SIG-M5 treated with dmso at 0.1 percent for 504 hours (cell line): Measurements from ENCODE around the gene LMF2.

Experiments
- DNase-seq: peaks from one replicate; lab custom pipeline; 2025; ENCODE audit not compliant: unreplicated experiment; lab: John Stamatoyannopoulos, UW

LMF2 gene

GRCh38 chr22:50505276-50505775 lies 2.2 kb downstream of the LMF2 start:
- no peak for DNase-seq

GRCh38 chr22:50504369-50505211 lies 2.9 kb downstream of the LMF2 start:
- no peak for DNase-seq

- no peak for DNase-seq
Measured at GRCh38 chr22:50503475-50504145, 3.9 kb downstream of the LMF2 start.

GRCh38 chr22:50502628-50503474 lies 4.7 kb downstream of the LMF2 start:
- no peak for DNase-seq

- no peak for DNase-seq
Measured at GRCh38 chr22:50502096-50502495, 5.4 kb downstream of the LMF2 start.

DNA sequence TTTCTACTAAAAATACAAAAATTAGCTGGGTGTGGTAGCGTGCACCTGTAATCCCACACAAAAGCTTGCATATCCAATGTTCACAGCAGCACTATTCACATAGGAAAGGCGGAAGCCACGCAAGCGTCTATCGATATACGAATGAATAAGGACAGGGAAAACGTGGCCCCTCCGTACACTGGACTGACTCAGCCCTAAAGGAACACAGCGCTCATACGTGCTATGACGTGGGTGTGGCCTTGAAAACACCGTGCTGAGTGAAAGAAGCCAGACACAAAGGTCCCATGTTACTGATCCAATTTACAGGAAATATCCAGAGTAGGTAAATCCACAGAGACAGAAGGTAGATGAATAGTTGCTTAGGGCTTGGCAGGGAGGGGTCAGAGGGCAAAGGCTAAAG lies 7.0 kb downstream of the LMF2 start:
- DNase-seq, result no peak

DNA sequence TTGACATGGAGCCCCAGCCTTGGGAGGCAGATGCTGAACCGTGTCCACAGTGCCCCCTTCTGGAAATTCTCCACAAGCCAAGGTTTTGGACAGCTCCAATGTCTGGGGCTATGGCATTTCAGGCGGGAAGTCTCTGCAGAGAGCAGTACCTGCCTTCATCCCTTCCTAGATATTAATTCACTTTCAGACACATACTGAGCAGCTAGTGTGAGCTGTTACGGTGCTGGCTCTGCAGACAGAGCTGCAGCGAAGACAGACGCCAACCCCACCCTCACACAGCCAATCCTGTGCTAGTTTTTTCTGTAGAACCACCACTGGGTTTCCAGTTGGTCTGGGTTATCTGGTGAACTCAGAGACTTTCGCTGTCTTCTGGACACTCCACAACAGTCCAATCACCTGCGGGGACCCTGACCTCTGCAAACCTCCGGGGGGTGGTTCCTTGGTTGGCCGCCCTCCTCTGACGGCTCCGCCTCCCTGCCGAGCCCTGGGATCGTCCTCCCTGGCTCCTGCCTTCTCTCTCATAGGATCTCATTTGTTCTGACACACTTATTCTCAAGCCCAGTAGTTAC lies 9.1 kb downstream of the LMF2 start:
- peak; percentile 64 for DNase-seq

GRCh38 chr22:50497093-50497492 lies 10.4 kb downstream of the LMF2 start:
- DNase-seq, result no peak

GRCh38 chr22:50490531-50491308 lies 16.8 kb downstream of the LMF2 start:
- no peak for DNase-seq

DNA sequence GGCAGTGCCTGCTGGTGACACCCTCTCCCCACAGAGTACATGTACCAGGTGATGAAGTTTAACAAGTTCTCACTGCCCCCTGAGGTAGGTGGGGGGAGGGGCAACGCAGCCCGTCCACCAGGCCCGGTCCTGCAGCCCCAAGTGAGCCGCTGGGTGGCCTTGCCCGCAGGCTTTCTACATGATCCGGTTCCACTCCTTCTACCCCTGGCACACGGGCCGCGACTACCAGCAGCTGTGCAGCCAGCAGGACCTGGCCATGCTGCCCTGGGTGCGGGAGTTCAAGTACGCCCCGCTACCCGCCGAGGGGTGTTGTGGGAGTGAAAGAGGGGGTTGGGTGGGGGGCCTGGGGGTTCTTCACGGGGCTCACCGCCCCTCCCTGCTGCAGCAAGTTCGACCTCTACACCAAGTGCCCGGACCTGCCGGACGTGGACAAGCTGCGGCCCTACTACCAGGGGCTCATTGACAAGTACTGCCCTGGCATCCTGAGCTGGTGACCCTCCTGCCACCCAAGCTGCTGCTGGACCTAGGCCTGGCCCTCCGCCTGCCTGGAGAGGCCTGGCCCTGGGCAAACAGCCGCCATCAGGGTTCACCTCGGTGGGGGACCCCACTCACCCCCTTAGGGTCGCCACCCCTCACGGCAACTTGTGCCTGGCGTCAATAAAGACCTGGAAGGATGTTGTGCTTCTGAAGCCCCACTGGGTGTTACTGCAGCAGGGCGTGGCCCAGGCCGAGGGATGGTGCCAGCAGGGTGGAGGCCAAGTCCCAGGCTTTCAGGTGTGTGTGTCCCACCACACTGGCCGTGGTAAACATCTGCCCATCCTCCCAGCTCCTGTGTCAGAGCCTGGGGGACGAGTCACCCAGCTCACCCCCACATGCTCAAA lies 17.9 kb downstream of the LMF2 start:
- DNase-seq, result no peak

- no peak for DNase-seq
Measured at GRCh38 chr22:50488886-50489285, 18.6 kb downstream of the LMF2 start.

DNA sequence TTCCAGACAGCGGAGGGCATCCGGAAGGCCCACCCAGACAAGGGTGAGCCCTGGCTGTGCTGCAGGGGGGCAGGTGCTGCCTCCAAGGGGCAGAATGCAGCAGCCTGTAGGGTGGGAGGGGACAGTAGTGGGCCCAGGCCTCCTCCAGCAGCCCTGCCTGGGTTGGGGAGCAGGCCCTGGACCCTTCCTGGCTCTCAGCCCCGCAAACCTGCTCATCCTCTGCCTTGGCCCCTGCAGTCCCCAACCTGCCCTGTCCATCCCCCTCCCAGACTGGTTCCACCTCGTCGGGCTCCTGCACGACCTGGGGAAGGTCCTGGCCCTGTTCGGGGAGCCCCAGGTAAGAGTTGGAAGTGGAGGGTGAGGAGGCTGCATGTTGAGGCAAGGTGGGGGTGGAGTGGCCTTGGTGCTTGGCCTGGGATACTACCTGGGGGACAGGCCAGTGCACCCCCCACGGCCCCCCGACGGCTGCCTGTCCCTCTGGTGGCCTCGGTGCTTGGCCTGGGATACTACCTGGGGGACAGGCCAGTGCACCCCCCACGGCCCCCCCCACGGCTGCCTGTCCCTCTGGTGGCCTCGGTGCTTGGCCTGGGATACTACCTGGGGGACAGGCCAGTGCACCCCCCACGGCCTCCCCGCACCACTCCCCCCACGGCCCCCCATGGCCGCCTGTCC lies 19.4 kb downstream of the LMF2 start:
- no peak for DNase-seq

- no peak for DNase-seq
Measured at GRCh38 chr22:50487290-50488005, 20.1 kb downstream of the LMF2 start.

- DNase-seq, result no peak
Measured at GRCh38 chr22:50486561-50487289, 20.8 kb downstream of the LMF2 start, which contains the start of gene MIOX. Gene MIOX, plus strand, starts transcription at chr22:50486859. Its CDS starts 39 bp downstream, at chr22:50486898.

- DNase-seq, result no peak
Measured at GRCh38 chr22:50485221-50486131, 22.0 kb downstream of the LMF2 start.
